HG03025 (cell line): ENCODE measurements around the gene IRF3.
"Not testable (repeated sequence)": the region's sequence is repeated elsewhere in the genome, so short reads cannot be mapped to it uniquely, and the experiment has no call there.

Experiments
- ATAC-seq: cut with Tn5 transposase; IDR thresholded peaks from one replicate; pipeline ENCODE4 v1.9.1; 2021; ENCODE audit warnings: mild to moderate bottlenecking, moderate library complexity; ENCODE audit not compliant: unreplicated experiment, low FRiP score

The IRF3 gene

DNA sequence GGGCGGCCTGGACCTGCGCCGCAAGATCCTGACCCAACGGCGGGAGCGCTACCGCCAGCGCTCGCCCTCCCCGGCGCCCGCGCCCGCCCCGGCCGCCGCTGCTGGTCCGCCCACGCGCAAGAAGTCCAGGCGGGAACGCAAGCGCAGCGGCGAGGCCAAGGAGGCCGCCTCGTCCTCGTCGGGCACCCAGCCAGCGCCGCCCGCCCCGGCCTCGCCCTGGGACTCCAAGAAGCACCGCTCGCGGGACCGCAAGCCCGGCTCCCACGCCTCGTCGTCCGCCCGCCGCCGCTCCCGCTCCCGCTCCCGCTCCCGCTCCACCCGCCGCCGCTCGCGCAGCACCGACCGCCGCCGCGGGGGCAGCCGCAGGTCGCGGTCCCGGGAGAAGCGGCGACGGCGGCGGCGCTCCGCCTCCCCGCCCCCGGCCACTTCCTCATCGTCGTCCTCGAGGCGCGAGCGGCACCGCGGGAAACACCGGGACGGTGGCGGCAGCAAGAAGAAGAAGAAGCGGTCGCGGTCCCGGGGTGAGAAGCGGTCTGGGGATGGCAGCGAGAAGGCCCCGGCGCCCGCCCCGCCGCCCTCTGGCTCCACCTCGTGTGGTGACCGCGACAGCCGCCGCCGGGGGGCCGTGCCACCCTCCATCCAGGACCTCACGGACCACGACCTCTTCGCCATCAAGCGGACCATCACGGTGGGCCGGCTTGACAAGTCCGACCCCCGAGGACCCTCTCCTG is 13.7 kb downstream of the IRF3 start:
- no peak for ATAC-seq

DNA sequence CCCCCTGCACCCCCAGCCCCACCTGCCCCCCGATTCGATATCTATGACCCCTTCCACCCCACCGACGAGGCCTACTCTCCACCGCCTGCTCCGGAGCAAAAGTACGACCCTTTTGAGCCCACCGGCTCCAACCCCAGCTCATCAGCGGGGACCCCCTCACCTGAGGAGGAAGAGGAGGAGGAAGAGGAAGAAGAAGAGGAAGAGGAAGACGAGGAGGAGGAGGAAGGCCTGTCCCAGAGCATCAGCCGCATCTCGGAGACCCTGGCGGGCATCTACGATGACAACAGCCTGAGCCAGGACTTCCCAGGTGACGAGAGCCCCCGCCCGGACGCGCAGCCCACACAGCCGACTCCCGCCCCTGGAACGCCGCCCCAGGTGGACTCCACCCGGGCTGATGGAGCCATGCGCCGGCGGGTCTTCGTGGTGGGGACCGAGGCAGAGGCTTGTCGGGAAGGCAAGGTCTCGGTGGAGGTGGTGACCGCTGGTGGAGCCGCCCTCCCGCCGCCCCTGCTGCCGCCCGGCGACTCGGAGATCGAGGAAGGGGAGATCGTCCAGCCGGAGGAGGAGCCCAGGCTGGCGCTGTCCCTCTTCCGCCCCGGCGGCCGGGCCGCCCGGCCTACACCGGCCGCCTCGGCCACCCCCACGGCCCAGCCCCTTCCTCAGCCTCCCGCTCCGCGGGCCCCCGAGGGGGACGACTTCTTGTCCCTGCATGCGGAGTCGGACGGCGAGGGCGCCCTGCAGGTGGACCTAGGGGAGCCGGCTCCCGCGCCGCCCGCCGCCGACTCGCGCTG is 14.4 kb downstream of the IRF3 start:
- ATAC-seq = no peak

DNA sequence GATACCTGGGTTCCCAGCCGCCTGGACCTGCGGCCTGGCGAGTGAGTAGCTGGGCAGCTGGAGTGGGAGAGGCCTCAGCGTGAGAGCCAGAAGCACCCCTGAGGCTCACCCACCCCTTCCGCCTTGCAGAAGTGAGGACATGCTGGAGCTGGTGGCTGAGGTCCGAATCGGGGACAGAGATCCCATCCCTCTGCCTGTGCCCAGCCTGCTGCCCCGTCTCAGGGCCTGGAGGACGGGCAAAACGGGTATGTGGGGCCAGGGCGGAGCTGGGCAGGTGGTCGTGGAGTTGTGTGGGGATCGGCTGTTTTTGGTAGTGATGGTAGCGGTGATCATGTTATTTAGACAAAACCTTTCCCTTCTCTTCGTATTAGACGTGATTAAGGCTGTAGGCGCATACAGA is 19.1 kb downstream of the IRF3 start:
- ATAC-seq = no peak

DNA sequence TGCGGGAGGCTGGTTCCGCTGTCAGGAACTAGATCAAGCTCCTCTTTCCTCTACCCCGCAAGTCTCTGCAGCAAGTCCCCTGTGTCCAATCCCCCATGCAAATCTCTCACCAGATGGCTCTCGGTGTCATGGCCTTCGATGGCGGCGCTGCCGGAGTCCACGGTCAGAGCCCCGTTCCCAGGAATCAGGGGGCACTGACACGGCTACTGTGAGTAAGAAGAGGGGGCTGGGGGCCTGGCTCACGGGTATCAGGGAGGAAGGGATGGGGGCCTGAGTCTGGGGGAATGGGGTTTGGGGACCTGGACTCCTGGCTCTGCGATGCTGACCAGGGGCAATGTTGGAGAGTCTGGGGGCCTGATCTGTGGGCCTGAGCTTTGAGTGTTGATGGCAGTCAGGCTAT is 19.7 kb downstream of the IRF3 start:
- no peak for ATAC-seq

DNA sequence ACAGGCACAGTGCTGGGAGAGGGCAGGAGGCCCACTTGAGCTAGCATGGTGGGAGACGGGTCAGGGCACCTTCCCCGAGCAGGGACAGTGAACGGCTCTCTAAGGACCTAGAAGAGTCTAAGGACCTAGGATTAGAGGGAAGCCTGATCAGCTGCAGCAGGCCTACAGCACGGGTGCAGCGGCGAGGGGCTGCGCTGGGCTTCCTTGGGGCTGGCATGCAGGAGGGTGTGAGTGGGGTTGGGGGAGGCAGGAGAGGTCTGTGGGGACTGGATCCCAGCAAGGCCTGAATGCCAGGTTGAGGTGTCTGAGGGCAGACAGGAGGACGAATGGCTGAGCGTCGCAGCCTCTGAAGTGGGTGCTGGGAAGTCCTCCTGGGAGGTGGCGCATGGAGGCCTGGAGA is 20.1 kb downstream of the IRF3 start:
- no peak for ATAC-seq

DNA sequence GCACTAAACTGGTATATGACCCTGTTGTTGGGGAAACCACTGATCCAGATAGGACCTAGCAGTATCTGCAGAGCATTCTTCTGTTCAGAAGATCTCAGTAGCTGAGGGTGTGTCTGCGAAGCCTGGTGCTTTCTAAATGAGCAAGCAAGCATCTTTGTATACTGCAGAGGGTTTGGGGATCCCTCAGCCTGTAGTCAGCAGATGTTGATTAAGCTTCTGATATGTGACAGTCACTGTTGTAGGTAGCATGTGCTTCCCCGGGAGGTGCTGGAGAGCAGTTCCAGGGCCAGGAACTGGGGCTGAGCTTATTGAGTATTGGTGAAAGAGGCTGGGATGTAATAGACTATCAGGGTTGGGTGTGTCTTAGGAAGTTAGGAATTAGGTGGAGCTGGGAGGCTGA is 22.2 kb downstream of the IRF3 start:
- ATAC-seq = no peak

DNA sequence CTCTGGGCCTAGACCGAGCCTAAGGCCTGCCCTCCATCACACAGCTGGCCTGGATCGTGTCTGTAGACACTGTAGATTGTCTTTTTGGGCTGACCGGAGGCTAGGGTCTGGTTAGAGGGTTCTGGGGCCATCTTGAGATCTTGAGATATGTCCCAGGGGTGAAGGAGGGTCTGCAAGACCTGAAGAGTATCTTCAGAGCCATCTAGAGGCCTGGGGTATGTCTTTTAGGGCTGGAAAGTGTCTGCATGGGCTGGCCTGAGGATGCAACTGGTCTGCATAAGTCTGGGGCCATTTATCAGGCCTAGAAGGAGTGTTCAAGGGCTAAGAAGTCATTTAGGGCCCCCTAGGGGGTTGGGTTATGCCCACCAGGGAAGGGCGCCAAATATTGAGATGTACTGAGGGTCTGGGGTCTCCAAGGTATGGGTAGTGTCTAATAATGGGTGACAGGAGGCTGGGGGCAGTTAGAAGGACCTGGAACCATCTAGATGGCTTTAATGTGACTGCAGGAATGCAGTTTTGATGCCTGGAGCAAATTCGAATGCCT is 23.1 kb downstream of the IRF3 start:
- ATAC-seq = no peak

DNA sequence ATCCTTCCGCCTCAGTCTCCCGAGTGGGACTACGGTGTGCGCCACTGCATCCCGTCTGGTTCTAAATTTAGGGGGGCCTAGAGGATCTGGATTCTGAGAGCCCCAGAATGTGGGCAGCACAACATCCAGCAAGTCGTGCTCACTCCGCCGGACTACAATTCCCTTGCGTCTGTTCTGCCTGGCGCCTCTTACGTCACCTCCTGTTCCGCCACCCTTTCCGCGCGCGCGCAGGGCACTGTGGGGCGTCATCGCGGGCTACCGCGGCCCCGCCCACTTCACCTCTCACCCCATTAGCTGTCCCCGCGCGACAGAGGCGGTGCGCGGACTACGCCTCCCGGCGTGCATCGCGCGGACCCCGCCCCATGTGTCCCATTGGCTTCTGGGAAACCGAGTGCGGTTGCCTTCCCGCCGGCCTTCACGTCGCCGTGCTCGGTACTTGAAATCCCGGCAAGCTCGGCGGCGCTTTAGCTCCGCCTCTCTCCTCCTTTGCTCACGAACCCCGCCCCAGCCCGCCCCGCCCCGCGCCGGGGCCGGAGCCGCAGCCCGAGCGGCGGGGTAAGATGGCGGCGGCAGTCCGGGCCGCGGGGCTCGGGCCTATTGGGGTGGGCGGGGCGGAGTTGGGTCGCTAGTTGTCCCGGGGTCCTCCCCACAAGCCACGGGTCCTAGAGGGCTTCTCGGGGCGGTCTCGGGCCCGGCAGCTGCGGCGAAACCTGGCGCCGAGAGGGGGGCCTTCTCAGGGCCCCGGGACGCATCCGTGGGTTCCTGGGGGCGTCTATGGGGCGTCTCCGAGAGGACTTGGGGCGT is 23.8 kb downstream of the IRF3 start, which contains the start of gene SCAF1:
TSS of gene SCAF1 (plus strand) at position 522 of the 804 bp plus-strand sequence. CDS start 2,818 bp downstream, outside the sequence.
- peak; percentile 64 for ATAC-seq

DNA sequence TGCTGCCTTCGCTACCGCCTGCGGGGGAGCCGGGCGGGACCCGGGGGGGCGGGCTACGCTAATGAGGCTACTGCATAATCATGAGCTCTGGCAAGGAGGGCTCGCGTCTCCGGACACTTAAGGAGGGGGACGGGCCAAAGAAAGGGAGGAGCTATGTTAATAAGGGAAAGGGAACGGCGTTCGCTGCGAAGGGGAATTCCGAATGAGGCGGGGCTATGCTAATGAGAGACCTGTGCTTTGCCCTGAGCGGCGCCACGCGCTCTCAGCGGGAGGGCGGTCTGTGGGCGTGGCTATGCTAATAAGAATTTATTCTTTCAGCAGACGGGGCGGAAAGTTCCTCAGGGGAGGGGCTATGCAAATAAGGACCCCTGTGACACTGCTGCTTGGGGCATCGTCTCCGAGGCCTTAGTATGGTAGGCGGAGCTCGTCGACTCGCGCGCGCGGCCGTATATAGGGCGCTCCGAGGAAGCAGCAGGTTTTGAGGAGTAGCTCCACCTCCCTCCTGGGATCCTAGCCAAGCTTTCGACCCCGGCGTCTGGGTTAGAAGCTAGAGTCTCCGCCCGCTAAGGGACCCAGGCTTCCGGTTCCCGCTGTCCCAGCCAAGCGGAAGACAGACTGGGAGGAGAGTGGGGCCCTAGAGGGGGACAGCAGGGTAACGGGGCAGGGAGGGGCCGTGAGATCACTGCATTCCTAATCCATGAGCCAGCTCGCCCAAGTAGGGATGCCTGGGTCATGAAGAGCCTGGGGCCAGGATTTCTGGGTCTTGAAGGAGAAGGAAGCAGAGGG is 25.4 kb downstream of the IRF3 start, which contains the start of gene RRAS:
TSS of gene RRAS (minus strand) at position 31 of the 786 bp plus-strand sequence. CDS start 45 bp downstream, outside the sequence.
- ATAC-seq = peak; percentile 46

DNA sequence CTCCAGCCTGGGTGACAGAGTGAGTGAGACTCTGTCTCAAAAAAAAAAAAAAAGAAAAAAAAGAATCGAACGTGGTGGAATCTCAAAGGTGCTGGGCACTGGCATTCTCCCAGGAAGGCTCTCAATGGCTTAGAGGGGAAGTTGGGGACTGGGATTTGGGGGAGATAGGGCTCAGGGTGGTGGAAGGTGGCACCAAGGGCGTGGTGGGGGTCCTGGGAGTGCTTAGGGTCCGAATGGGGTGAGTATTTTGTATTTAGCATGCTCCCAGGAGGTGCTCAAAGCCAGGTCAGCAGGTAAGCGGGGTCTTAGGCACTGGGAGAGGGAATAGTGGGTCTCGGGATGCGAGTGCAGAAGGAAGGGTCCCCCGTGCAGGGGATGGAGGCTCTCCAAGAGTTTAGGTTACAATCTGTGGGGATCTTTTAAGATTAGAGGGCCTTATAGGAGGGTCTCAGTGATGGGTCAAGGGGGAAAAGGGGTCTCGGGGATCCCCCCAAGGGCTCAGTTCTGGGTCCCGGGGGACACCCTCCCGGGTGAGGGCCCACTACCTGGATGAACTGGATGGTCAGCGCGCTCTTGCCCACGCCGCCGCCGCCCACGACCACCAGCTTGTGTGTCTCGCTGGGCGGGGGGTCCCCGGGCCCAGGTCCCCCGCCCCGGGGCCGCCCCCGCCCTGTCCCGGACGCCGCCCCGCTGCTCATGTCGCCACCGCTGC is 26.1 kb downstream of the IRF3 start:
- no peak for ATAC-seq

DNA sequence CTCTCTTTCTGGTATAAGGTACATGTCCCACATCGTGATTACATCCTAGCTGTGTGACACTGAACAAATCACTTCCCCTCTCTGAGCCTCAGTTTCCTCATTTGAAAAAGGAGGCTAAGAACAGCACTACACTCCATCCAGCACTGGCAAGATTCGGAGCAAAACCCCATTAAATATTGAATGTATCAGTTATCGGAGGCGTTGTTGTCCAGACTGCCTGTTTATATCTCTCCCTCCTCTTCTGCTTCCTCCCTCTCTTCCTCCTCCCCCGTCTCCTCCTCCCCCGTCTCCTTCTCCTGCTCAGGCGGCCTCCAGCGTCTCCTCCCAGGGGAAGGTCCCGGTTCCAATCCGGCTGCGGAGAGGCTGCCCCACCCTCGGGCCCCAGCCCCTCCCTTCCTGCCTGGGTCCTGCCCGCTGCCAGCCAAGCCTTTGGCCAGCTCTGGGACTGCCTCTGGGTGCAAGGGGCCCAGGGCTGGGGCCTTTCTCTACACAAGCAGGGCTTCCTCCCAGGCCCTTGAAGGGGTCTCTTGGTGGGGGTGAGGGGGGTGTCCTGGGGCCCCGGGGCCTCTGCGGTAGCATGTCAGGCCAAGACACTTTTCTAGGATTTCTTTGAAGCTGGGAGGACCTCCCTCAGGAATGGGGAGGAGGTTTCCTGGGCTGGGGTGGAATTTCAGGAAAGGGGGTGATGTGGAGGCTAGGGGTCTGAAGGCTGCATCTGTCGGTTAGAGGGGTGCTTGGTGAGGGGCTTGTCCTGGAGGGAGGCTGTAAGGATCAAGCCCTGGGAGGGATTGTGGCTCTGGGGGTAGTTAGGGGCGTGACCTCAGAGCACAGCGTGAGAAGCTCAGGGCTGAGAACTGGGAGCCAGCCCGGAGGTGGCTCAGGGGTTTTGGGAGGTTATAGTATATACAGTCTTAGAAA is 27.6 kb downstream of the IRF3 start:
- no peak for ATAC-seq

DNA sequence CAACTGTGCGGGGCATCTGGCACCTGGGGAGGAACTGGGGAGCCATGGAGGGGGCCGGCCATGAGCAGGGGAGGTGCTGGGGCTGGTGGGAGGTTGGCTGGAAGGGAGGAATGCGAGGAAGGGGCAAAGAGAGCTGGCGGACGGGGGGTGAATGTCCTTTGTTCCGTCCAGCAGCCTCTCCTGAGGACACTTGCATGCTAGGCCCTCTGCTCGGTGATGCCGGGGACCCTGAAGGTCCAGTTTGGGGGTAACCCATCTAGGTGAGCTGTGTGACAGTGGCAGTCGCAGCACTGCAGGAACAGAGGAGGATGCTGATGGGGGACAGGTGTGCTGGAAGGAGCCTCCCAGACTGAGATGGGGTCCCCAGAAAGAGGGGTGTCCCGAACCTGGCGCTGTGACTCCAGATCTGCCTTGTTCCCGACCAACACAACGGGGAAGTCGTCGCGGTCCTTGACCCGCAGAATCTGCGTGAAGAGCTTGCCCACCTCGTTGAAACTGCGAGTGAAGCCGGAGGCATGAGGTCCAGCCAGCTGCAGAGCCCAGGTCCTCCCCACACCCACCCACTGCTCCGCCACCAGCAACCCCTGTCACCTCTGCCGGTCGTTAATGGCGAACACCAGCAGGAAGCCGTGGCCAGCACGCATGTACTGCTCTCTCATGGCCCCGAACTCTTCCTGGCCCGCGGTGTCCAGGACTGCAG is 29.3 kb downstream of the IRF3 start:
- no peak for ATAC-seq

DNA sequence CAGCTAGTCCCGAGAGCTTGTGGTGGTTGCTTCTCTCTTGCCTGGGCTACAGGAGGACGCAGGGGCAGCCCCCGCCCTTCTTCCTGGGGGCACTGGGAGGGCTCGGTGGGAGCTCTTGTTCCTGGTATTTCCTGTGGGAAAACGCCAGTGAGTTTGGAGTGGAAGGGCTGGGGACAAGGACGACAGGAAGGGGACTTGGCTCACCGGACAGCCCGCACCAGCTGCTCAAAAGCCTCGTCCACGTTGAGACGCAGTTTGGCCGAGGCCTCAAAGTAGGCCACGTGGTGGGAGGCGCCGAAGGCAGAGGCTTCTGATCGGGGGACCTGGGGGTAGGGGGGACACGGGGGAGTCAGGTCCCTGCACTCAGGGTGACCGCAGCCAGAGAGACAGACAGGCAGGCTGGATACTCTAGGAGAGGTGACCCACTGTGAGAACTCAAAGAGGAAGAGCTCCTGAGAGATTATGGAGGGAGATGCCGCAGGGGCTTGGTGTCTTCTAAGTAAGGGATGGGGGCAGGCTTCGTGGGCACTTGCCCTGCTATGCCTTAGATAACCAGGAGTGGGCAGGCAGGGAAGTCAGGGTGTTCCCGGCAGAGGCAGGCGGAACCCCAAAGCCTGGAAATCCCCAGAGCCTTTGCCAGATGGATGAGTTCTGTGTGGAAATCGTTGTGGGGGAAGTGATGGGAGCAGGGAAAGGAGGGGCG is 30.0 kb downstream of the IRF3 start:
- no peak for ATAC-seq

DNA sequence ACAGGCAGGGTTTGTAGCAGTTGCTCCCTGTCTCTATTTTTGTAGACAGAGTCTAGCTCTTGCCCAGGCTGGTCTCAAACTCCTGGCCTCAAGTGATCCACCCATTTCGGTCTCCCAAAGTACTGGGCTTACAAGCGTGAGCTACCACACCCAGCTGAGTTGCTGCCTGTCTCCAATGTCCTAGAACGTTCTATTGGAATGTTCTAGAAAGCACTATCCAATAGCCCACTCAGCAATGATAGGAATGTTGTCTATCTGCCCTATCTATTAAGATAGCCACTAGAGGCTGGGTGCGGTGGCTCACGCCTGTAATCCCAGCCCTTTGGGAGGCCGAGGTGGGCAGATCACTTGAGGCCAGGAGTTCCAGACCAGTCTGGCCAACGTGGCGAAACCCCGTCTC is 32.4 kb downstream of the IRF3 start:
- not testable (repeated sequence) for ATAC-seq

DNA sequence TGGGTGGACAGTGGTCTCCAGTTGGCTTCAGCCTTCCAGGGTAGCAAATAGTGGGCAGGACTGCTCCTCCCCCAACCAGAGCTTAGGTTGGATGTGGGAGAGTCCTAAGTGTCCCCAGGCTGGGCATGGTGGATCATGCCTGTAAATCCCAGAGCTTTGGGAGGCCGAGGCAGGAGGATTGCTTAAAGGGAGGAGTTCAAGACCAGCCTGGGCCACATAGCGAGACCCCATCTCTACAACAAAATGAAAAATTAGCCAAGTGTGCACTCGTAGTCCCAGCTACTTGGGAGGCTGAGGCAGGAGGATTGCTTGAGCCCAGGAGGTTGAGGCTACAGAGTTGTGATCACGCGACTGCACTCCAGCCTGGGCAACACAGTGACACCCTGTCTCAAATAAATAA is 33.1 kb downstream of the IRF3 start:
- no peak for ATAC-seq

DNA sequence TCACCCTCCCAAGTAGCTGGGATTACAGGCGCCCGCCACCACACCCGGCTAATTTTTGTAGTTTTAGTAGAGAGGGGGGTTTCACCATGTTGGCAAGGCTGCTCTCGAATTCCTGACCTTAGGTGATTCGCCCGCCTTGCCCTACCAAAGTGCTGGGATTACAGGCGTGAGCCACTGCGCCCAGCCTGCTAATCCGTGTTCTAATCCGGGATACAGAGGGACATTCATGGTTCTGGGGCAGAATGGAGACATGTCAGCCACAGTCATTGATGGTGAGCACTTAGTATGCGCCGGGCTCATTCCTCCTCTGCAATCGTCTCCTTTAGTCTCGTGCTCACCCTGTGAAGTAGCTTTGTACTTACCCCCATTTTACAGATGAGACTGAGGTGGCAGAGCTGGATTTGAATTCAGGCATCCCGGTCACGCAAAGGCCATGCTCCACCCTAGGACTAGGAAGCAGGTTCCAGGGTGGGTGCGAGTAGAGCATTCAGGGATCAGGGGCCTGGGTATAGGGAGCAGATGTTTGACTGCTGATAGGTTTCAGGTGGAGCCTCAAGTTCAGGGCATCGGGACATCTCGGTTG is 34.0 kb downstream of the IRF3 start:
- no peak for ATAC-seq
